NCI-H345 treated with DMSO at 0.1 percent for 48 hours (cell line): ENCODE results near the gene FAM50B.

Experiments
- DNase-seq: peaks from one replicate; lab custom pipeline; 2025; ENCODE audit not compliant: unreplicated experiment; lab: John Stamatoyannopoulos, UW

Gene FAM50B

DNA sequence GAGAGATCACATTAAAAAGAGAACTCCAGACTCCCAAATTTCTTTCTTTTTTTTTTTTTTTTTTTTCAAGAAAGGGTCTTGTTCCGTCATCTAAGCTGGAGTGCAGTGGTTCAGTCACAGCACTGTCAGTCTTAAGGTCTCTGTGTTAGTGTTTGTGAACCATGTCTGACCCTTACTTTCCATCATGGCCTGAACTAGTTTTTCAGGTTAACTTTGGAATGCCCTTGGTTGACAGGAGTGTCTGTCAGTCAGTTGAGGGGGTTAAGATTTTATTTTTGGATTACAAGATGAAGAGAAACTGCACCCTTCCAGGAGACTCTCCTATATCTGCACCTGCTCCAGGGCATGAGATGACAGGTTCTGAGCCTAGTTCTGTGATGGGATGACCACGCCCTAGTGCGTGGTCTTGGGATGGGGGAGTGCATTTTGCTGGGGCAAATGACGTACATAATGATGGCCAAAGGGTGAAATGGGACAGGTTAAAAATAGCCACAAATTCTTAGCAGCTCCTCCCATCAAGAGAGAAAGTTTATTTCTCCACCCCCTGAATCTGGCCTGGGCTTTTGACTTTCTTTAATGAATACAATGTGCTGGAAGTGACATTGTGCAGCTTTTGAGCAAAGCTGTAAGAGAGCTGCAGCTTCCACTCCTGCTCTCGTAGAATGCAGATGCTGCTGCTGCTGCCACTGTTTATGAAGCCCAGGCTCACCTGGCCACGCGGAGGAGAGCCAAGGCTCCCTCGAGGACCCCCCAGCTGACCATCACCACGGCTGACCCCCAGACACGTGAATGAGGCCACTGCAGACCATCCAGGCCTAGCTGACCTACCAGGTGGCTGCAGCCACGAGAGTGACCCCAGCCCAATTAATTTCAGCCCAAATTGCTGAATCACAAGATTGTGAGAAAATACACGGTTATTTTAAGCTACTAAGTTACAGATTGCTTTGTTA, 29.7 kb upstream of the FAM50B start:
- no peak for DNase-seq

DNA sequence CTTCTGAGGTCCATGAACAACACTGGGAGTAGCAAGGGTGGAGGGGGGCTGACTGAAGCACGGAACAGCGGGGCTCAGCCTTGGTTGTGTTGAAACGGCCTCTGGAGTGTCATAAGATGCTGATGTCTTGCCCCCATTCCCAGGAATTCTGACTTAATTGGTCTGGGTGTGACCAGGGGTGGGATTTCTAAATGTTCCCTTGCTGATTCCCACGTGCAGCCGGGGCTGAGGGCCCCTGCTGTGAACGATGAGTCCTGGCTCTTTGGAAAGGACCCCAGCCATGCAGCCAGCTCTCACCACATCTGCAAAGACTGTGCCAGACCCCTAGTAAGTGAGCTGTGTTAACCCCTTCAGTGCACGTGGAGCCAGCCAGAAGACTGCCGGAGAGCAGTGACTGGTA, 28.6 kb upstream of the FAM50B start:
- DNase-seq: no peak

DNA sequence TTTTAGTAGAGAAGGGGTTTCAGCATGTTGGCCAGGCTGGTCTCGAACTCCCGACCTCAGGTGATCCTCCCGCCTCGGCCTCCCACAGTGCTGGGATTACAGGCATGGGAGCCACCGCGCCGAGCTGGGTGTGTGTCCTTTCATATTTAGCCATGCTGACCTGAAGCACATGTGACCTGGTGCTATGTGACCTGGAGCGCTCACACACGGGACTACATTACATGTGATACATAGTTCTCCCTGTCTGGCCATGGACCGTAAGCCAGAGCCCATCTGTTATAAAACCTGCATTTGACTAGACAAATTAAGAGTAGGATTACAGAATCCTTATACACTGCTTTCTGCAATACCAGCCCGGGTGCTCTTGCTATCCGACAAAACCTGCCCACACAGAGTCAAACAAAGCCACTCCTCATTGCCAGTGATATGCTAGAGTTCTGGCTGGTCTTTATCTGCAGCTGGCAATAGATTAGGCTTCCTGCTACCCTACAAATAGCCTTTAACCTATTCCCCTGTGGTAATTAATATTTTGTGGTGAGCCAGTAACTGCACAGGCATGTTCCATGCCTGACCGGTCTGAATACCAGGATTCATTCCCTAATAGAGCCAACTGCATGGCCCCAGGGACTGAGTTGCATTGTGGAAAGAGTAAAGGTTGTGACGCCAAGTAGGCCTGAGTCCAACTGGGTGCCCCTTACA, 26.3 kb upstream of the FAM50B start:
- DNase-seq: no peak

DNA sequence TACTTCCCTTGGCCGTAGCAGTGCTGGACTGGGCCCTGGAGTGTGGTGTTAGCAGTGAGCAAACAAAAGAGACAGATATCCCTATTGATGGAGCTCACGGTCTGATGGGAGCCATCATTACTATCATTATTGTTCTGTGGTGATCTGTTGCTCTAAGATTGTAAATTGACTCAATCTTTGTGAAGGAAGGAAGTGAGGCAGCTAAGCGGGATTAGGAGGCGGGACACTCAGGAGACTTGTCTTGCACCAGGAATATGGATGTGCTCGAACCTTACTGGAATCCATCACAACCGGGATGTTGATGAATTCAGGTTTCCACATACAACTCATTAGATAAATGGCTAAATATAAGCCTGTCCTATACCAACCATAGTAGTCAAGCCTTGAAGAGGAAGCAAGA, 25.5 kb upstream of the FAM50B start:
- no peak for DNase-seq

DNA sequence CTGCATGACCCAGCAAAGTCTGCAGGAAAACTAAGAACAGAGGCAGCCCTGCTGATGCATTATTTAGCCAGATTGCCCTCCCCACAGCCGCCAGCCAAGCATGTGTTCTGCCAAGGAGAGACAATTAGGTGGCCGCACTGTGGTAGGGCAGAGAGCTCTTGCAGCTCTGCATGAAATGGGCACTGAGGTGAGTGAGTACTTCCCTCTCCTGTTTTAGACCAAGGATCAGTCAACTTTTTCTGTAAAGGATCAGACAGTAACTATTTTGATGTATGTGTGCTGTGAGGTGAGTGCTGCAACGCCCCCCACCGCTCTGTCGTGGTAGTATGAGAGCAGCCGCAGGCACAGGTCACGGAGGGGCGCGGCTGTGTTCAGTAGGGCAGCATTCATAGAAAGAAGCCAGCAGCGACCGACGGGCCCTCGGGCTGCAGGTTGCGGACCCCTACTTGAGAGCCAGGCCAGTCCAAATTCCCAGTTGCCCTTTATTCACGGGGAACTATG, 23.8 kb upstream of the FAM50B start:
- no peak for DNase-seq

DNA sequence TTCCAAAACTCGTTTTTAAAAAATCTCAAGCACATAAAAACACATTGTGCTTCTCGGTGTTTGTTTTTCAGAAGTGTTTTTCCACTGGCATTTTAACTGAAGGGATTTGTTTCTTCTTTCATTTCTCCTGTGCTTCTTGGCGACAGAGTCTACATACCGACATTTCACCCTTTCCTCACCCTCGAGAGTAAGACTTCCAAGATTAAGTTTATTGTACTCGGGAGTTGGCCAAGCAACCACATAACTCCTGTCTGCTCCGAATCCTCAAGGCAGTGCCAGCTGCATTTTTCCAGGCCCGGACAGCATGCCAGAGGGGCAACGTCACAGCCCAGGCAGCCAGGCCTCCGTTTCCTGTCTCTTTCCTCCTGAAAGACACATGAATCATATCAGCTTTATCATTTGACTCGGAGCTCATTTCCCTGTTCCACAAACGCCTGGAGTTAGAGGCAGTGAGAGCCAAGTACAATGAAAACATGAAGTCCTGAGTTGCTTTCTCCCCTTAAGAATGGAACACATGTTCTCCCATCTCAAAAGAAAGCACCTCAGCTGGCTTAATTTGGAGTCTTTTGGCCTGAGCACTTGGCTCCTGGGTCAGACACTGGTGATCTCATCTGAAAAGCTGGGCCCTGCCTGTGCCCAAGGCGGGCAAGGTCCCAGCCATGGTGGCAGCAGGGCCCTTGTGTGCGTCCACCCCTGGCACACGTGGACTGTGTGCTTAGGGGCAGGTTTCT, 23.2 kb upstream of the FAM50B start:
- DNase-seq: no peak

DNA sequence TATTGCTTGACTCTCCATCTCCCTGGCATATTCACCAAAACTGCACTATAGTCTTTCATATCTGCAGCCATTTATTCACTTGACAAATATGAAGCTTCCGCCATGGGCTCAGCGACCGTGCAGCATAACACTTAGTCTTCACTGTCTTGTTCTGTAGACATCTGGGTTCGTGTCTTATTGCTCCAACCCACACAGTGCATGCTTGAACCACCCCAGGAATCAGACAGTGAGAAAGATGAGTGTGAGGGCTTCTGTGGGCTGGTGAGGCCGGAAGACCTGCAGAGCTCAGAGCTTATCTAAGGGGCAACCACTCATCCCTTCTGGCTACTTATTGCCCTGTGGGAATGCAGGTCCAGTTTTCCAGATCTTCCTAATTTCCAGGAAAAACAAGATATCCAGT, 19.9 kb upstream of the FAM50B start:
- DNase-seq: no peak

DNA sequence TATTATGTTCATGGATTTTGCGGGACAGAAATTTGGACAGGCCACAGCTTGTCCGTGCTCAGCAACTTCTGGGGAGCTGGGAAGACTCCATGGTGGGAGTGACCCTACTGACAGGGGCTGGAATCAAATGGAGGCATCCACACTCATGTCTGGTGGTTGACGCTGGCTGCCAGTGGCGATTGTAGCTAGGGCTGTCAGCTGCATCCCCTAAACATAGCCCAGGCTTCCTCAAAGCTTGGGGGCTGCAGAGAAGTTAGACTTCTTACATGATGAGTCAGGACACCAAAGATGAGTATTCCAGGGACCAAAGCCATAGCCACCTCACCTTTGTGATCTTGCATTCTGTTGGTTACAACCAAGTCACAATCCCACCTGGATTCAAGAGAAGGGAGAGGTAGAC, 18.4 kb upstream of the FAM50B start:
- DNase-seq: no peak

DNA sequence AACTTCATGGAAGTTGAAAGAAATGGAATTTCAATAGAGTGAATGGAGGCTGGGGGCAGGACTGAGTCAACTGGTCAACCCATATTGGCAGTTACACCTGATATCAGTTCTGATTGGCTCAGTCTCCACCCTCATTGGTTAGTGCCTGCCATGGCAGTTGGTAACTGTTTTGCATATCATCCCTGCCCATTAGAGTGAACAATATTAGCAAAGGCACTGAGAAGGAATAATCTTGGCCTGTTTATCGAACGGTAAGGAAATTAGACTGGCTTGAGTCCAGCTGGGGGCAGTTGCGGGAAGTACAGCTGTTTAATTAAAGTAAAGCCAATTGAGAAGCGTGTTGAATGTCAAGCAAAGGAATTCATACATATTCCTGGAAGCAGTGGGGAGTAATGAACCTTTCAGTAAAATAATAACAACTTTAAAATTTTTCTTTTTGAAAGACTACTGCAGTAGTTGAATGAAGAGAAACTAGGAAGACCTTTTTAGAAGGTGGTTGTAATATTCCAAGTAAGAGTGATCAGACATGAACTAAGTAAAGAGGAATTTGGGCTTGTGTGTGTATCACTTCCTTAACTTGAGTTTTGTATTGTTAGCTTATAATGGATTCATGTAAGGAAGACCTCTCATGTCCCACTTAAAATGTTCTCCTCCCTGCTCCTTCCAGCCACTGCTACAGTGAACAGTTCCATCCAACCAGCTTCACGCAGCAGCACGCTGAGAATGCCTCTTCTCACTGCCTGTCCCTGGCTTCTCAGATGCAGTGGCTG, 17.2 kb upstream of the FAM50B start:
- DNase-seq: no peak

DNA sequence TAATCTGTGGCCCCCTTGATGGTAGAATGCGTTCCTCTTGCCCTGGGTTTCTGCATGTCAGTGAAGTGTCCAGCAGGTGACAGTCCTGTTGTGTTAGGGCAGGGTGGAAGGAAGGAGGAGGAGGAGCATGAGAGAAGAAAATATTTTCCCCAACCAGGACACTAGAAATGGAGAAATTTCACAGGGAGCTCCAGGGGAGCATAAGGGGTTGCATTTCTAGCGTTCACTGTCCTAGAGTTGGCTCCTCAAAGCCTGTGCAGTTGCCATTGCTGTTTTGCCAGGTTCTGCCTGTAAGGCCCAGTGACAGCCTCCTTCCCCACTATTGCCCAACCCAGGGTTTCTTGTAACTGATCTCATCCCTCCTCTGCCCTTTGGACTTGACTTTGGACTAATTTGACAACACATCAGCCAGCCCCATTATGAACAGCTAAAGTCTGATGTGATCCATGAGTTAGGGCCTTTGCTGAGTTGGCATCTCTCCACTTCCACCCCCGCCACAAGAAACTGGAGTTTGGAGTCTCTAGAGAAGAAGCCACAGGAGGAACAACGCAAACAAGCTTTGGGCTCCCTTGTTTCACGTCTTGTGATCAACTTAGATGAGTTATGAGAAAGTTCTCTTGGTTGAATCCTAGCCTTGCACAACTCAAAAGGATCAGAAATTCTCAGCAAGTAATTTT, 14.0 kb upstream of the FAM50B start:
- no peak for DNase-seq

DNA sequence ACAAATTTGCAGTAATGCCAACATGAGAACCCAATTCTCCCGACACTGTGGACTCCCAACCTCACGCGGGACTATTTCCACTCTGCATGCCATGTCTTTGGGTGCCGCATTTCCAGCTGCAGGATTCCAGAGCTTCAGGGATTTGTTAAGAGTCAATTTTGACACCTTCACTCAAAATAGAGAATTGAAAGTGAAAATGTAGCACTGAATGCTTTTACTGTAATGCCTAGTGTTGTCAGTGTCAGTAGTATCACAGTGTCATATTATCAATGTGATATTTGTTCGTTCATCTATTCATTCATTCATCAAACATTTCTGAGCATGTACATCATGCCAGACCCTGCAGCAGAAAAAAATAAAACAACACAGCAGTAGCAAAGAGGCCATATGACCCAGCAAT, 13.4 kb upstream of the FAM50B start:
- DNase-seq: no peak

DNA sequence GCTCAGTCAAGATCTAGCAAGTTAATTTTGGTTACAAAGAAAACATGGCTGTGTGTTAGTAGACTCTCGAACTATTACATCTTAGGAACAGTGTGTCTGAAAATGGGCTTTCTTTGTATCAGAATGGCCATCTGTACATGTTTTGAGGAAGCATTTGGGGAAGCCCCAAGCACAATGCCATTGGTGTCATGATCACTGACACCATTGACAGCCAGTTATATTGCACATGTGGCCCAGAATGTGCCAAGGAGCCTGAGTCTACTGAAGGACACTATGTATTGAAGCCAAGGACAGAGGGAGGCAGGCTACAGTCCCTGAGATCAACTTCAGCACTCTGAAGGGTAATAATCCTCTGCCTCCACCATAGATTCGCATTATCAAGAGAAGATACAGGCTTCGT, 12.6 kb upstream of the FAM50B start:
- DNase-seq: no peak

DNA sequence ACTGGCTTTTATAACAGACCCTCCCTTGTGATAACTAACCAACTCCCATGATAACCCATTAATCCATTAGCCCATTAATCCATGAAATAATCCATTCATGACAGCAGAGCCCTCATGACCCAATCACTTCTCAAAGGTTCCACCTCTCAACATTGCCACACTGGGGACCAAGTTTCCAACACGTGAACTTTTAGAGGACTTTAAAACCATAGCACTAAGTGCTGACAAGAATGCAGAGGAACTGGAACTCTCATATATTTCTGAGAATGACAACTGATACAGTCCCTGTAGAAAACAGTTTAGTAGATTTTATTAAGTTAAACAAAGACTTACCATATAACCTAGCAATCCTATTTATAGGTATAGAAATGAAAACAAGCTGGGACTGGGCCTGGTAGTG, 11.4 kb upstream of the FAM50B start:
- DNase-seq: no peak

DNA sequence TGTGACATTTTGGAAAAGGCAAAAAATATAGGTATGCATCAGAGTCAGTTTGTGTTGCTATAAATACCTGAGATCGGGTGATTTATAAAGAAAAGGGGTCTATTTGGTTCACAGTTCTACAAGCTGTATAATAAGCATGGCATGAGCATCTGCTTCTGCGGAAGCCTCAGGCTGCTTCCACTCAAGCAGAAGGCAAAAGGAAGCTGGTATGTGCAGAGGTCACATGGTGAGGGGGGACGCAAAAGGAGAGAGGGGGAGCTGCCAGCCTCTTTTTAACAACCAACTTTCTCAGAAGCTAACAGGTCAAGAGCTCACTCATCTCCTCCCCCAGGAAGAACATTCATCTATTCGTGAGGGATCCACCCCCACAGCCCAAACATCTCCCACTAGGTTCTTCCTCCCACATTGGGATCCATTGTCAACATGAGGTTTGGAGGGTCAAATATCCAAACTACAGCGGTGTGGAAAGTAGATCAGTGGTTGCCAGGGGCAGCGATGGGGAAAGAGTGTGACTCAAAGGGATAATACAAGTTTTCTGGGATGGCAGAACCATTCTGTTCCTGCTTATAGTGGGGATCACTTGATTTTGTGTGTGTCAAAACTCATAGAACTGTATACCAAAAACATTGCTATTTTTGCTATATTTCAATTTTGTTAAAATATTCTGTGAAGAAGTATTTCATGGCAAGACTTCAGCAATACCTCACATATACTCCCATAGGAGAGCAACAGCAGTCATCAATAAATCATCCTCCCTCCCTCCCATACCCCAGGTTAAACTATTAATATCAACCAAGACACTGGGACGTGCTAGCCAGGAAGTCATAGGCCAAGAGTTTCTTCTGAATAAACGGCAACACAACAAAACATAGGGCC, 9.9 kb upstream of the FAM50B start:
- DNase-seq: no peak

DNA sequence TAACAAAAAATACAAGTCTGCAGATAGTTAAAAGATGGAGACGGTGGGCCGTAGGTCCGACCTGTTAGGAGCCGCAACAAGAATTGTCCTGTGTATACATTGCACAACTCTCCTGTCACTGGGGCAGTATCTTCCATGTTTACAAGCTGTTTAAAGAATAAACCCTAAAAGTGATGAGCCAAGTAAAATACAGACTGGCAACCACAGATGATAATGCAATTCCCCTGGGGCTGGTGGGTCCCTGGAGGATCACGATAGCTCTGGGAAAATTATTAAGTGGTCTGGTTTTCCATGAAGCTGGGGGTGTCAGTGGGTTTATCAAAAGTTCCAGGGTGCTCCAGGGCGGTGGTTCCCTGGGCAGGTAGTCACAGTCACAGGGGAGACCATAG, 8.1 kb upstream of the FAM50B start:
- no peak for DNase-seq

DNA sequence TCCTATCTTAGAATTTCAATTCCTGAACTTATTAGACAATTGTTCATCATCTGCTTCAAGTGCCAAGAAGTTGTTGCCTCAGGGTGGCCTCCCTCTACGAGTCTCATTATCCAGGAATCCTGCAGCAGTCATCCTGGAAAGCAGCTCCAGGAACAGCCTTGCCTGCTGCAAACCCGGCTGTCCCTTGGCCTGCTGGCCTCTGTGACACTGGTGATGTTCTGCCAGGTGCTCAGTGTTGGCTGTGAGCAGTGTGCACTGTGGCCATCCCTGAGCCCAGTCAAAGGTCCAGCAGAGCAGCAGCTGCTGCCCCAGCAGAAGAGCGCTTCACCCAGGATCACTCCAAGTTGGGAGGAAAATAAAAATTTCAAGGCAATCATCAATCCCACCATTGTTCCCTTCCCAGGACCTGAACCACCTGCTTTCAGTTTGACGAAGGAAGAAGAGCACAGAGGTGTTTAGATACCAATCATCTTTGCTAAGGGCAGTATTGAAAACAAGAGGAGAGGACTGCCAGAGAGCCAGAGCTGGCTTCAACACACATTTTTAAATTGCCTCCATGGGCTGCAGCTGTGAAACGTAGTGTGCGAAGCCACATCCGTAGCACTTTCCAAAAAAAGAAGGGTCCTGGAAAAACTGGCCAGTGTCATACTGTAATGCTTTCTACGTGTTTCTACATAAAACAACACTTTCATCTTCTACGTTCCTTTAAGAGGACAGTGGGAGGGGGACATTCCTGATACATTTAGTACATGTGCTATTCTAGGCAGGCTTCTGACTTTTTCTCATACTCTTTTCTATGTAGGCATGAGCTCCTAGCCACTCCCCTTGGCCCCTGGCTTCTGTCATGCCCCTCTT, 7.2 kb upstream of the FAM50B start:
- DNase-seq: no peak

DNA sequence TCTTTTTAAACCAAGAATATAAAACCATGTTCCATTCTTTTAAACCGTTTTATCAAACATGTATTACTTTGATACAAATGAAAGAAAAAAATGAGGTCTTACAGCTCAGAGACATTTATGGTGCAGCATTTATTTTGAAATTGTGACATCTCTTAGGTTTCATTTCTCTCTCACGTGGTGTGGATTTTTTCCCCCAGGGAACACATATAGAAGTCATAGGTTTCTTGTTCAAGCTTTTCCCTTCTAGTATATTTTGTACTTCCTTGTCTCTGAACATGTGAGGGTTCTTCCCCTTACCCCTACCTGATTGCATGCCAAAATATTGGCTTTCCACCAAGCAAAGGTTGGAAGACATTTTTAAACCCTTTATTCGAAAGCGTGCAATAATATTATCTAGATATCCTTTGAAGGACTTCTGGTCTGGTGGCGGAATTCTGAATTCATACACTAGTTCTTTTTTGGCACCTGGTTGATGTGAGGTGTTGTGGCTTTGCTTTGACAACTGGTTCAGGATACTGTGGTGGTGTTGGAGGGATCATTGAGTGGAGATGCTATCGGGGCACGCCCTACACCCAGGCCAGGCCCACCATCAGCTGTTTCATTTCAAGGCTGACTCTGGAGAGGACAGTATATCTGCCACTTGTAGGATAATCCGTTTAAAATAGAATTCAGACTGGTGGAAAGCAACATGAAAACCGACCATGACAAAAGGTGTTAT, 5.6 kb upstream of the FAM50B start:
- DNase-seq: no peak

DNA sequence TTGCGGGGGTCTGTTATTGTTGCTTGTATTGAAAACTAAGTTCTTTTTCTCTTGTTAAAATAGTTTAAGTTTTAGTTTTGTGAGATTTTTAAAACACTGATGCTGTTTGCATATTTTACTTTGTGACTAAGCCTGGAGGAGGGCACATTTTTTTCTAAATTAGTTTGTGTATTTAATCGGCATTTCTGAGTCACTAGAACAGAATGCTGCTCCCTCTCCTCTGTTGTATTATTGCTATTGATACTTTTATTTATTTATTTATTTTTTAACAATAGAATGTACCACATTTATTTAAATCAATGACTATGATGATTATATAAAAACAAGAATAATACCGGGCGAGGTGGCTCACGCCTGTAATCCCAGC, 5.1 kb upstream of the FAM50B start:
- no peak for DNase-seq
